Activated T-cell treated with anti-CD3 and anti-CD28 coated beads for 1 hour (primary cell): Measurements from ENCODE around the gene POC5.
"Not testable (repeated sequence)": the region's sequence is repeated elsewhere in the genome, so short reads cannot be mapped to it uniquely, and the experiment has no call there.

Experiments
- DNase-seq: peaks from one replicate; pipeline ENCODE4 v3.0.0-alpha.2; 2020; ENCODE audit warnings: low read depth

Gene POC5, protein sequence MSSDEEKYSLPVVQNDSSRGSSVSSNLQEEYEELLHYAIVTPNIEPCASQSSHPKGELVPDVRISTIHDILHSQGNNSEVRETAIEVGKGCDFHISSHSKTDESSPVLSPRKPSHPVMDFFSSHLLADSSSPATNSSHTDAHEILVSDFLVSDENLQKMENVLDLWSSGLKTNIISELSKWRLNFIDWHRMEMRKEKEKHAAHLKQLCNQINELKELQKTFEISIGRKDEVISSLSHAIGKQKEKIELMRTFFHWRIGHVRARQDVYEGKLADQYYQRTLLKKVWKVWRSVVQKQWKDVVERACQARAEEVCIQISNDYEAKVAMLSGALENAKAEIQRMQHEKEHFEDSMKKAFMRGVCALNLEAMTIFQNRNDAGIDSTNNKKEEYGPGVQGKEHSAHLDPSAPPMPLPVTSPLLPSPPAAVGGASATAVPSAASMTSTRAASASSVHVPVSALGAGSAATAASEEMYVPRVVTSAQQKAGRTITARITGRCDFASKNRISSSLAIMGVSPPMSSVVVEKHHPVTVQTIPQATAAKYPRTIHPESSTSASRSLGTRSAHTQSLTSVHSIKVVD

DNA sequence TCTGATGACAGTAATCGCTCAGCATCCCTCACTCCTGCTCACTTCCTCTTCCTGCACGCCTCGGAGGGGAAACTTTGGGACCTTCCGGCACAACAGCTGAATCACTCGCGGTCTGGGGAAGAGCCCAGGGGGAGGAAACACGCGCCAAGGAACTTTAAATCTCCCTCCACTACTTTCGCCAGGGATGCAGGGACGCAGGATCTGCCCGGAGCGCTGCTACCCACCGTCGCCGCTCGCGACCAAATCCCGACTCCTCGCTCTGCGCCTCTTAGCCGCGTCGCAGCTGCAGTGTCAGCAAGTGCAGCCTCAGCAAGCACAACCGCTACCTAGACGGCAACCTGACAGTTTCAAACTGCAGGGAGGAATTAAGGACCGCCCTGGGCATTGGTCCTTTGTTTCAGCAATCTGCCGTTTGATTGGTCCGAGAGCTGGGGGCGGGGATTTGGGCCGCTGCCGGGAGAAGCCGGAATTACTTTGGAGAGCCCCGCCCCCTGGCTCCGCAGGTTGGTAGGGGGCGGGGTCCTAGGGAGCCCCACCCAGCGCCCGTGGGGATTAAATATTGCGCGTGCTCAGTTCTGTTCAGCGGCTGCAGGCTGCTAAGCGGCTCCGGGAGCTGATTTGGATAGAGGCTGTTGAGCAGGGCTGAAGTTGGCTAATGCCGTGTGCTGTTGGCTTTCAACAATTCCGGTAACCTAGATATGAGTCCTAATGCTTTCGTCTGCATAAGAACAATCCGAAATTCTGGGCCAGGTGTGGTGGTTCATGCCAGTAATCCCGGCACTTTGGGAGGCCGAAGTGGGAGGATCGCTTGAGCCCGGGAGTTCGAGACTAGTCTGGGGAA lies at the start of gene POC5:
Gene POC5 (minus strand): TSS at position 356 of the 841 bp plus-strand sequence. CDS start 4,500 bp downstream, outside the sequence.
- peak; percentile 98 for DNase-seq

DNA sequence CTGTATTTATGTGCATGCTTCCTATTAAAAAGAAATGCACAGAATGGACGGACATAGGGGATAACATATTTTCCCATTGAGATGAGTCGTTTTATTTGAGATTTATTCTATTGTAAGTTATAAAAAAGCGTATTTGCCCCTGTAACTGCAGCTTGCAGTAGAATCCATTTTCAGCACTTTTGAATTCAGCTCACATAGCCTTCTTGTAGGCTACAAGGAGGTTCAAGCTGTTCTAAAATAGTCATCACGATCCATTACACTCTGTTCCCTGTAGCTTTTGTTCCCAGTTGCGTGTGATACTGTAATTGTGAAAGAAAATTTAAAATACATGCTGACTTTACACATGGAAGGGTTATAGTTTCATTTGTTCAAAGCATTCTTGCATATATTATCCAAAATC lies 40.9 kb upstream of the POC5 start:
- no peak for DNase-seq

DNA sequence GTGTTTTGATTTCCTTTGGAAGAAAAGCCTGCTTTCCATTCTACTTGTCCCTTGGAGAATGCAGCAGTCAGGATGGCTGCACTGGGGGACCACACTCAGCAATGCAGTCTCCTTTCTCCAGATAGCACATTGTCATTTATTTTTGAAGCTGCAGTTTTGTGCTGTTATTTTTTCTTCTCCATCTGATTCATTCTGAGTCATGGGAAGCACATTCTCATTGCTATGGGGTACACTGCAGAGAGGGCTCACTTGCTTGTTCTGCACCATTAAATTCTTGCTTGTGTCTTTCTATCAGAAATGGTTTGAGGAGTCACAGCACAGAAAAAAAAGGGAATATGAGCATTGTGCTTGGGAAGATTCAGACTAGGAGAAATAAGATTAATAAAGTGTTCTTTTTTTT lies 39.7 kb upstream of the POC5 start:
- no peak for DNase-seq

DNA sequence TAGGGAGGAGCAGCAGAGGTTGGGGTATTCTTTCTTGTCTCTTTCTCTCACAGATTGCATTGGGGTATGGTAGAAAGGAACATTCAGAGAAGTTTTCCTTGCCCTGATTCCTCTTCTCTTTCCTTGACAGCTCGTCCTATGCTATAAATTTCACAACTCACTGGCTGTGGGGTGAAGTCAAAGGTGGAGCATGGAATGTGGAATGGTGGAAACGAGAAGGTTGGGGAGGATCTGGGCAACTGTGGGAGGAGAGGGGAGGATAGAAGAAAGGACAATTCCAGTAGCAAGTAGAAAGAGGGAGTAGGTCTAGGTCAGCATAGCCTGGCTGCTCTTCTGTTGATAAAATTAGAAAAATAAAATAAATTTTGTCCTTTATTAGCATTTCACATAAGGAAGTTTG lies 39.0 kb upstream of the POC5 start:
- DNase-seq = no peak

DNA sequence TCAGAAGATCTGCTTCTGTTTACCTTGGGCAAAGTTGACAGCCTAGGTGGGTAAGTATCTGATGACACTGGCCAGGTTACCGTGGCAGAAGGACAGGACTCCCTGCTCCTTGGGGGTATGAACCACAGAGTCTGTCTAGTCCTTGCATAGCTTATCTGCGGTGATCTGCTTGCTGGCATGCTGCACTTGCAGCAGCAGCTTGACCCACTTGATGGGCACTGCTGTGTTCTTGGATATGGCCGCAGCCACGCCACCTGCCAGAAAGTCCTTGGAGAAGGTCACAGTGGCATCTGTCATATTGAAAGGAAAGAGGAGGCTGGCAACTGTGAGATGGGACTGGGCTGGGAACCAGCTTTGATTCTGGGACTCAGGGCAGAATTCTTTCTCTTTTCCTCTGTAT lies 35.9 kb upstream of the POC5 start:
- DNase-seq = no peak

DNA sequence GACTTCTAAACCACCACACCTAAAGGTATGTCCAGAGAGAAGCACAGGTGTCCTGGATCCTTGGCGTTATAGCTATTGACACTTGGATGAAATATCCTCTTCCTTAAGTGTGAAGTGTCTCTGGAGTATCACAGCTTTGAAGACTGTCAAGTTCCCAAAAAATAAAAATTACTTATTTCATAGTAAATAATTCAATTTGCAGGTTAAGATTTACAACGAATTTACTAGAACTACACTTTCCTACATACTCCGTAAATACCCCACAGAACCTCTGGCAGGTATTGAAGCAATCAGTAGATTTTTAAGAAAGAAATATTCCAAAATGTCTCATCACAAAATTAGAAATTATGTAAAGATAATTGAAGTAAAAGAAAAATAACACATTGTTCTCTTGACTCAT lies 27.1 kb upstream of the POC5 start:
- no peak for DNase-seq

DNA sequence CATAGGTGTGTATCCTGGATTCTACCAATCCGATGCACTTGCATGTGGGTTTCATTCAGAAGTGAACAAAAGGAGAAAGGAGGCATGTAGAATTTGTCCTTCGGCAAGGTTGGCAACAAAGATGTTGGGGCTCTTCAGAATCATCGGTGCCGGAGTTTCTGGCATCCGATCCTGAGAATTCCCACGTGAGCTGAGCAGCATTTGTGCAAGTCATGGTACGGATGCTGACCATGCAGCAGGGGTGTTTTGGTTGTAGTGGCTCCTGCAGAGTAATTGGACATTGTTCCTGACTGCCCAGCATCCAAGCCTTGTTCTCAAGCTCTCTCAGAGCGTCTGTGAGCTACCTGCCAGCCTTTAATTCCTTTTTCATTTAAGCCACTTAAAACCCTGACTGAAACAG lies 19.0 kb upstream of the POC5 start:
- DNase-seq = no peak

DNA sequence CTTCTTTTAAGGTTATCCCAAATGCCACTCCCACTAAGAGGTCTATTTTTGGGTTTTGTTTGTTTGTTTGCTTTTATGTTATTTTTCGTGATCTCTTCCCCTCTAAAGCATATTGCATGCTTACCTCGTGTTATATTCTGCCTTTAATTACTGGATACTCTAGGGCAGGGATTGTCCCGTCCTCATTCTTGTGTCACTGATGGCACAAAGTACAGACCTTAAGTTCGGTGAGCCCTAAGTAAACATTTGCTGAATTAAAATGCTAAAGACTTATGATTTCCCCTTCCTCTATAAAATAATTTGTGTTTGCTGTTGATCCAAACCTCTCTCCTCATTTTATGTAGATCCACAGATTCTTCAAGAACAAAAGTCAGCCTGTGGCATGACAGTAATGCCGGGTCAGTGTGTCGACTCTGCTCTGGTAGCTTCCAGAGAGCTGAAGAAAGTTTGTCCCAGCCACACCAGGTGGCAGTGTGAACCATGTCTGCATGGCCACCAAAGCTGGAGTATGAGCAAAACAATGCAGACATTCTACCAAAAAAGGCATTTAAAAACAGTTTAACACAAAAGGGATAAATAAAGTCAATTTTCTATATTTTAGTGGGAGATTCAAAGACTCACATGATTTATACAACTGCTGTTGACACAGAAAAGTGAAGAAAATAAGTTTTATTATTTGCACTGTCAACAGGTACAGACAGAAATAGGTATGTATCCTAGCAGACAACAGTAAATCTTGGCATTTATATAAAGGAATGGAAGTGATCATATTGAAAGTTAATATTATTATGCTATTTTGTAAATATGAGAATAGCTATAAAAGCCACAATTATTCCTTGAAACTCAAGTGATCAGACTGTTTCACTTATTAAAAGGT lies 17.9 kb upstream of the POC5 start:
- DNase-seq = no peak

DNA sequence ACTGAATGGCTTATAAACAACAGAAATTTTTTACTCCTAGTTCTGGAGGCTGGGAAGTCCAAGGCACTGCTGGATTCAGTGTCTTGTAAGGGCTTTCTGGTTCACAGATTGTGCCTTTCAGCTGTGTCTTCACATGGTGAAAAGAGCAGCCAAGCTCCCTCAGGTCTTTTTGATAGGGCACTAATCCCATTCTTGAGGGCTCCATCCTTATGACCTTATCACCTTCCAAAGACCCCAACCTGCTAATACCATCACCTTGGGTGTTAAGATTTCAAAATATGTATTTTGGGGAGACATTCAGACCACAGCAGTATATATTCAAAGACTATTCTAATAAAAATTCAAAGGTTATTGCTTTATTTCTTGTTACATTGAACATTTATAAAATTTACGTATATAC lies 16.5 kb upstream of the POC5 start:
- DNase-seq = no peak

DNA sequence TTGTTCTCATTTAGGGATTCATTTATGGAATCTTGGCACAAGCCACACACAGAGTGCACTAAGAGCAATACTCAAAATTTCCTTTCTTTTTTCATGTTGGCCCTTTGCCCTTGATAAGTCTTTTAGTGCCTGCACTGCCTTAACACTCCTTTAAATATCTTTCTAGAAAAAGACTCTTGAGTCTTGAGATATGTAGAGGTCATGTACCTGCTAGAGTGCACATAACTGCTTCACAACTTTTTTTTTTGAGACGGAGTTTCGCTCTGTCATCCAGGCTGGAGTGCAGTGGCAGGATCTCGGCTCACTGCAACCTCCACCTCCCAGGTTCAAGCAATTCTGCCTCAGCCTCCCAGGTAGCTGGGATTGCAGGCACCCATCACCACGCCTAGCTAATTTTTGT lies 14.3 kb upstream of the POC5 start:
- DNase-seq = not testable (repeated sequence)

DNA sequence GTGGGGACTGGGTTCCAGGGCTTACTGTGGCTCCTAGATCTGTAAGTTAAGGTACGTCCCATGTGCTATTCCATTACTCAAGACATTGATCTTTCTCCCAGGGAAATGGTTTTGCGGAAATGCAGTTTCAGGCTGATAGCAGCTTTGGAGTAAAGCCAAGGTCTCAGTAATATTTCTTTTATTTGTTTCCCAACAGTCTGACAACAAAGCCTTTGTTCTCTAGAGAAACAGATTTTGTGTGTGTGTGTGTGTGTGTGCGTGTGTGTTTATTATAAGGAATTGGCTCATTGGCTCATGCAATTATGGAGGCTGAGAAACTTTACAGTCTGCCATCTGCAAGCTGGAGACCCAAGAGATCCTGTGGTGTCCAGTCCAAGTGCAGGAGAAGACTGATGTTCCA lies 12.1 kb upstream of the POC5 start:
- DNase-seq = no peak

DNA sequence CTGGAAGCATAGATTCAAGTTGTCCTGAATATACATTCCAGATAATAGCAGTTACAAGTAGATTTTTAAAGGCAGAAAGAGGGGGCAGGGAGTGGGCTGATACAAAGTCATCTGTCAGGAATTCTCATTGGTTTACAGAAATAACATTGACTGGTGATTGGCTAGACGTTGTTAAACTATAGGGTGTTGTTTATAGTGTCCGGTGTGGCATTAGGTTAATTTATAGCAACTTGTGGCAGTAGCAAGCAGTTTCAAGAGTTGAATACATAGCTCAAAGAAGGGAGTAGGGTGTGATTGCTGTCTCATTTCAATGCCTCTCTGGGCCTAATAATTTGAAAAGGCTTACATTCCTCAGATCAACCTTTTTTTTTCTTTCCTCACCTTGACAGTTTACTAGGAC lies 10.7 kb upstream of the POC5 start:
- DNase-seq = no peak

DNA sequence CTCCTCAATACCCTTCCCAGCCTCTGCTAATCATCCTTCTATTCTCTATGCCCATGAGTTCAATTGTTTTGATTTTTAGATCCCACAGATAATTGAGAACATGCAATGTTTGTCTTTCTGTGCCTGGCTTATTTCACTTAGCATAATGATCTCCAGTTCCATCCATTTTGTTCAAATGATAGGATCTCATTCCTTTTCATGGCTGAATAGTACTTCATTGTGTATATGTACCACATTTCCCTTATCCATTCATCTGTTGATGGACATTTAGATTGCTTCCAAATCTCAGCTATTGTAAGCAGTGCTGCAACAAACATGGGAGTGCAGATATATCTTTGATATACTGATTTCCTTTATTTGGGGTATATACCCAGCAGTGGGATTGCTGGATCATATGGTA lies 9.0 kb upstream of the POC5 start:
- DNase-seq = not testable (repeated sequence)

DNA sequence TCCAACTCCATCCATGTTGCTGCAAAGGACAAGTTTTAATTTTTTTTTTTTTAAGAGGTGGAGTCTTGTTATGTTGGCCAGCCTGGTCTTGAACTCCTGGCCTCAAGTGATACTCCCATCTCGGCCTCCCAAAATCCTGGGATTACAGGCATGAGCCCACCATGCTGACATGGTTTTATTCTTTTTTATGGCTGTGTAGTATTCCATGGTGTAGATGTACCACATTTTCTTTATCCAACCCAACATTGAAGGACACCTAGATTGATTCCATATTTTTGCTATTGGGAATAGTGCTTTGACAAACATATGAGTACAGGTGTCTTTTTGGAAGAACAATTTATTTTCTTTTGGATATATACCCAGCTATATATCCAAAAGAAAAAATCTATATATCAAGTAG lies 6.1 kb upstream of the POC5 start:
- DNase-seq = no peak

DNA sequence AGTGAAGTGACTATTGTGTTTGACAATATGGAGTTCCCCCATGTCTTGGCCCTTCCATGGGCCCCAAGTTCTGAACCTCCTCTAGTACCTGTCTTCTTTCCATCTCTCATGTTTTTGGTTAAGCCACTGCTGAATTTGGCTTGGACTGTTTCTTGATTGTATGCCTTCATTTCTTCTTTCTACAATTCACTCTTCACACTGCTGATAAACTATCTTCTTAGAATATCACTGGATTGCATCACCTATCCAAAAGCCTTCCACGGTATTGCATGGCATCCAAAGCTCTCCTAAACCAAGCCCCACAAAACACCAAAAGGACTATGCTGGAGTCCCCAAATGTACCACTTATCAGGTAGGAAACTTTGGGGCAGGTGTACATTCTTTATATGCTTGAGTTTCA lies 4.3 kb upstream of the POC5 start:
- DNase-seq = no peak

DNA sequence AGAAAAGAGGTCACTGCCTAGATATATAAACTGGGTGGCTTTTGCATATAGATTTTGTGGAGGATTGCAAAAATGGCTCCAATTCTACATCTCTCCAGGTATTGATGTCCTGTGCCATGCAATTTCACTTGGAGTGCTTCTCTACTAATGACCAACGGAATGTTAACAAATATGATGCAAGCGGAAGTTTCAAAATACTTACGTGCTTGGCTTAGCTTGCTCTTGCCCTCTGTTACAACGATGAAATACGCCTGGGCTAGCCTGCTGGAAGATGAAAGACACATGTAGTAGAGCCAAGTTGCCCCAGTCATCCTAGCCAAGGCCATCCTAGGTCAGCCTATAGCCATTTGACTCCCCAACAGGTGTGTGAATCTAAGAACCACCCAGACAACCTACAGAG lies 3.6 kb upstream of the POC5 start:
- DNase-seq = no peak

DNA sequence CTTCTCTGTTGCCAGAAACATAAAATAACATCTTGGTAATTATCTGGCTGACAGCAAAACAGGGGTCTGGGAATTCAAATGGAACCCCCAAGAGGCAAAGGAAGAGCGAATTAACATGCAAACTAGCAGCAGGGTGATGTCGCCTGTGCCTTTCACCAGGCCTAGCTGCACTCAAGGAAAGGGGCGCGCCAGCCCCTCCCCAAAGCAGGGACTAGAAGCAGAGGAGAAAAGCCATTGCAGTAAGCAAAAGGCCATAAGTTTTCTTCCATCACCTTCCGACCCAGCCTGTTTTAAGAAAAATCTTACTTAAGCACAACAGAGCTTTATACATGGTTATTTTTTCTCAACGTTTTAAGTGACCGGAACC lies 539 bp downstream of the POC5 start:
- no peak for DNase-seq

DNA sequence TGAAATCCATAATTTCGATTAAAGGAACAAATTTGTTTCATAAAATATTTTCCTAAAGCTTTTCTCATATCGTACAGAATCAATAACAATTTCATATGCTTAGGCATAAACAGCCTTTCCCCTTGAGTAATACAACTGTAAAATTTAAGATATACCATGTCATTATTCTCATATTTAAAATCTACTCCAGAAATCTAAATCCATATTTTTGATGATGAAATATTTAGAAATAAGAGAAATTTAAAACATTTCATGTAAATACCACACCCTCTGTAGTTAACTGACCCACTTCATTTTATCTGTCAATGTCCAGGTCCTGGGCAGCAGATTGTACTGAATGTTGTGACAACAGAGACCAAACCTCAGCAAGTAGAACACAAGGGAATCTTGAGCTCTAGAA lies 5.1 kb downstream of the POC5 start:
- DNase-seq = no peak

DNA sequence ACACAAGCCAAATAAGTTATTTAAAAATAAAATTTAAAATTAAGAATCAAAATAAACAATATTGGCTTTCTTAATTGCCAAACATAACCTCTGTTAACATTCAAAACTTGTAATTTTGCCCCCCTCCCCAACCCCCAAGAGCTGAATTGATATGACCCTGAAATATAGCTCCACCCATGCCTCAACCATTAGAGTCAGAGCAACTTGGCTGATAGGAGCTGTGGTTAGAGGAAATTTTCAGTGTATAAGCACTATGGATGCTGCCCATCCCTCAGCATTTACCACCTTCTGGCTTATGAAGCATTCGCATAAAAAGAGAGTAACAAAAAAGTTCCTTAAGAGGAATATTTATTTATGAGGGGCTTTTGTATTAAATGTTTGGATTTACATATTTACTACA lies 6.1 kb downstream of the POC5 start:
- DNase-seq = no peak

DNA sequence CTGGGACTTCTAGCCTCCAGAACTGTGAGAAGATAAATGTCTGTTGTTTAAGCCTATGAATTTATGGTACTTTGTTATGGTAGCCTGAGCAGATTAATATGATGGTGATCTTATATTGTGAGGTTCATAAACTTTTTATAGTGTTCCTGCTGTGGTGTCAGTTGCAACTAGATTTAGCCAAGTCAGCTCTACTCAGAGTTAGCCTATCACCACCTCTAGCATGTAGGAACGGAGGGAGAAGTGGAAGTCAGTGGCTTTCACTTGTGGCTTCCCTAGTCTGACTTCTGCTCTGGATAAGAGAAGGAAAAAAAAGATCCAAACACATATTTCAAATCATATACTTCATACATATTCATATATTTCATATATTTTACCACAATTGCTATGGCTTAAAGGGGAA lies 6.6 kb downstream of the POC5 start:
- no peak for DNase-seq

DNA sequence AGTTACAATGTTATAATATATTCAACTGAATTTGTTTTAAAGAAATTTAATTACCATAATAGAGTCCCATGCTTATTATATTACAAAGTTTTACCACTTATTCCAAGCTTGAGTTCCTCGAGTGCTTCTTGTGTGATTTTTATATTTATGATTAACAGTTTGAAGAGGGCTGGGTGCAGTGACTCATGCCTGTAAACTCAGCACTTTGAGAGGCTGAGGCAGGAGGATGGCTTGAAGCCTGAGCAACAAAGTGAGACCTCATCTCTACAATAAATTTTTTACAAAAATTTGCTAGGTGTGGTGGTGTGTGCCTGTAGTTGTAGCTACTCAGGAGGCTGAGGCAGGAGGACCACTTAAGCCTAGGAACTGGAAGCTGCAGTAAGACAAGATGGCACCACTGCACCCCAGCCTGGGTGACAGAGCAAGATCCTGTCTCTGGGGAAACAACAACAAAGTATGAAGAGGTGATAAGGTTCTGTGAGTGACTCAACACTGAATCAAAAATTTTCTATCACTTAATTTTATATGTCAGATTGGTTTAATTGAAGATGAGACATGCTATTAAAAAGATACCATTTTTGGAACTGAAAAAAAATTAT lies 9.2 kb downstream of the POC5 start:
- no peak for DNase-seq

DNA sequence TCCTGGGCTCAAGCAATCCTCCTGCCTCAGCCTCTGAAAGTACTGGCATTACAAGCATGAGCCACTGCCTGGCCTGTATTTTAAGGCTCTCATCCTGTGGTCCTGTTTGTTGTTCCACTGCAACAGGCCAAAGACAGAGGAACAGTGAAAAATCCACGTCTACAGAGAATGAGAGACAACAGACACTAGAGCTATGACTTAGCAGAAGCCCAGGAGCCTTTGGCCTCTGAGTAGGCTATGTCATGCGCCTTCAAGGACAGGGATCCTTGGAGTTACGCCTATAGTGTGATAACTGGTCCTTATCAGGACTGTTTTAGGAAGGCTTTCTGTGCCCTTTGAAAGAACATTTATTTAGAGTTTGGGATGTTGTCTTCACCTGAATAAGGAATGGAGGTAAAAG lies 10.5 kb downstream of the POC5 start:
- no peak for DNase-seq
